Measurements from ENCODE around the gene ALOX5. TPM values are rescaled to one million over a fixed set of nuclear protein-coding genes. Genes with fewer than 3 reads are reported as not detected.
"Not testable (repeated sequence)": the region's sequence is repeated elsewhere in the genome, so short reads cannot be mapped to it uniquely, and the experiment has no call there.

The ALOX5 gene
- total RNA-seq, 3 donors from 2014 or later: 8.2 to 14.9 (median 14.3) TPM

DNA sequence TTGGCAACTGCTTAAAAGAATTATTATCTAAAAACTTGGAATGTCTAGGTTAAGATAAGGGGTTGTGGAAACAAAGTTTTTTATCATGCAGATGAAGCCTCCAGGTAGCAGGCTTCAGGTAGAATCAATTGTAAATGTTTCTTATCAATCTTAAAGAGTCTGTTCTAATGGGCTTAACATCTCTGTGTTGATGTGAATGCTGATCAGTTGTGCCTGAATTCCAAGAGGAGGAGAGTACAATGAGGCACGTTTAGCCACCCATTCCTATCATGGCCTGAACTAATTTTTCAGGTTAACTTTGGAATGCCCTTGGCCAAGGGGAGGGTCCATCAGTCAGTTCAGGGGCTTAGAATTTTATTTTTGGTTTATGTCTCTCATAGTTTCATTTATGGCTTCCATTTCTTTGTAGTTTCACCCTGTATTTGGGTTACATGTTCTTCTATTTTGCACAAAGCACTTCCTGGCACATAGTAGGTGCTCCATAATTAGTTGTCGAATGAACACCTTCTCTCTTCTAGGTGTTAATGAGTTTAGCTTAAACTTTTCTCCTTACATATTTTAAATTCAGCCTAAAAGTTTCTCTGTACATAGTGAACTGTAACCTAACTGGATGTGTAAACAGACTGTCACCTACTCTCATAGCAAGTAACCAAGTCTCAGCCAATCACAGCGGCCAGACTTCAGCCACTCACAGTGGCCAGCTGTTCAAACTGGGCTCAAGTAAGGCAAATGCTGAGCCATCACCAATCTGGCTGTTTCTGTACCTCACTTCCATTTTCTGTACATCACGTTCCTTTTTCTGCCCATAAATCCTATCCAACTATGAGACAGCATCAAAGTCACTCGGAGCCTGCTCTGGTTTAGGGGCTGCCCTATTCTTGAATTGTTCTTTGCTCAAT, 34.7 kb downstream of the ALOX5 start:
- no peaks in the 10 kb centered on the region for H3K36me3 ChIP-seq (ENCODE audit: low read depth)
- no peaks in the 10 kb centered on the region for H3K4me1 ChIP-seq (ENCODE audit: low read depth)
- ATAC-seq (peak; percentile 64), DNase-seq (peak in 1 of 3 donors; percentile 42)
- no peaks in the 10 kb centered on the region for H3K9me3 ChIP-seq
- H3K4me3 ChIP-seq: no peak overlapping the region
- intact Hi-C loops (cut with DNase I, micrococcal nuclease): no loop called here
- TF ChIP-seq, protein P1, sequence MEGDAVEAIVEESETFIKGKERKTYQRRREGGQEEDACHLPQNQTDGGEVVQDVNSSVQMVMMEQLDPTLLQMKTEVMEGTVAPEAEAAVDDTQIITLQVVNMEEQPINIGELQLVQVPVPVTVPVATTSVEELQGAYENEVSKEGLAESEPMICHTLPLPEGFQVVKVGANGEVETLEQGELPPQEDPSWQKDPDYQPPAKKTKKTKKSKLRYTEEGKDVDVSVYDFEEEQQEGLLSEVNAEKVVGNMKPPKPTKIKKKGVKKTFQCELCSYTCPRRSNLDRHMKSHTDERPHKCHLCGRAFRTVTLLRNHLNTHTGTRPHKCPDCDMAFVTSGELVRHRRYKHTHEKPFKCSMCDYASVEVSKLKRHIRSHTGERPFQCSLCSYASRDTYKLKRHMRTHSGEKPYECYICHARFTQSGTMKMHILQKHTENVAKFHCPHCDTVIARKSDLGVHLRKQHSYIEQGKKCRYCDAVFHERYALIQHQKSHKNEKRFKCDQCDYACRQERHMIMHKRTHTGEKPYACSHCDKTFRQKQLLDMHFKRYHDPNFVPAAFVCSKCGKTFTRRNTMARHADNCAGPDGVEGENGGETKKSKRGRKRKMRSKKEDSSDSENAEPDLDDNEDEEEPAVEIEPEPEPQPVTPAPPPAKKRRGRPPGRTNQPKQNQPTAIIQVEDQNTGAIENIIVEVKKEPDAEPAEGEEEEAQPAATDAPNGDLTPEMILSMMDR (IDR thresholded peaks at IDR 0.05): no peak

DNA sequence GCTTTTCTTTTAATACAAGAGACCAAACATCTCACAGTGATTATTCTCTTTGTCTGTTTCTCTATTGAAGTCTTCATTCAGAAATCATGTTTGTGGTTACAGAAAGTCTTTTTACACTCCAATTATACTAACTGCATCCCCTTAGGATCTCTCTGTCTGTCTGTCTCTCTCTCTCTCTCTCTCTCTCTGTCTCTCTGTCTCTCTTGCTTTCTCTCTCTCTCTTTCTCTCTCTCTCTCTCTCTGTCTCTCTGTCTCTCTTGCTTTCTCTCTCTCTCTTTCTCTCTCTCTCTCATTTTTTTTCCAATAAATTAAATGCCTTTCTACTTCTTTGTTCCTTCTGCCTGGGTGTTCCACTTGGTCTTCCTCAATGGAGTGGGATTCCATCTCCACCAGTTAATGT, 35.3 kb downstream of the ALOX5 start:
- H3K4me1 ChIP-seq (ENCODE audit: low read depth); intact Hi-C loops (cut with DNase I, micrococcal nuclease); H3K4me3 ChIP-seq; H3K9me3 ChIP-seq; H3K36me3 ChIP-seq (ENCODE audit: low read depth); DNase-seq; ATAC-seq: not testable (repeated sequence)

DNA sequence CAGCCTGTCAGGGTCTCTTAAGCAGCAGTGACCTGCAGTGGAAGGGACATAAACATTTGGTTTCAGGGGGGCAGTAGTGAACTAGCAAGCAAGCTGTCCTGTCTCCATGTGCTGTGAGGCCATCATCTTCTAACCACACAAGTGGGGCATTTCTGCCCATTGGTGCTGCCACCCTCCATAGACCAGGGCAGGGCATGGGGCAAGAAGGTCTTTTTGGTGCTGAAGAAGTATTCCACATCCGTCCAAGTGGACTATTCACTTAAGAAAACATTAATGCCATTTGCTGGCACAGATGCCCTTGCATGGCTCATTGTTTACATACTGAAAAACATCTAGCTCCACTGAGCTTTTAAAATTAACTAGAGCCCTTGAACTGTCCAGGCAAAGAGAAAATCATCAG, 35.8 kb downstream of the ALOX5 start:
- TF ChIP-seq, protein P1 (IDR thresholded peaks at IDR 0.05): no peak
- no peaks in the 10 kb centered on the region for H3K4me1 ChIP-seq (ENCODE audit: low read depth)
- ATAC-seq (no peak), DNase-seq (no peak)
- H3K36me3 ChIP-seq (ENCODE audit: low read depth): no peaks in the 10 kb centered on the region
- intact Hi-C loops (cut with DNase I, micrococcal nuclease): no loop called here
- H3K9me3 ChIP-seq: no peaks in the 10 kb centered on the region
- H3K4me3 ChIP-seq: no peak overlapping the region

DNA sequence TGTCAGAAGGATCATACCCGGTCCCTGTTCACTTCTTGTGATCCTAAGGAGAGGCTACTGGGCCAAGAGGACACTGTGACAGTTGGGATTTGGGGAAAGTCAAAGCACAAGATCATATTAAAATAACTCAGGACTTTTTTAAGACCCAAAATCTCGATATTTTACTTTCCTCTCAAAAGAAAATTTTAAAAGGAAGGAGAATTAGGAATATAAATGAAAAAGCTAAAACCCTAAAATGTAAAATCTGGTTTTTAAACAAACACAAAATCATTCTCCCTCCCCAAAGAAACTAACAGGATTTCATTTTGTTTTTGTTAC, 36.4 kb downstream of the ALOX5 start:
- Histone ChIP-seq H3K4me1 (ENCODE audit: low read depth) (no peaks in the 10 kb centered on the region), H3K36me3 (ENCODE audit: low read depth) (no peaks in the 10 kb centered on the region), H3K9me3 (no peaks in the 10 kb centered on the region), H3K4me3 (no peak overlapping the region)
- DNase-seq (no peak), ATAC-seq (no peak)
- TF ChIP-seq, protein P1 (IDR thresholded peaks at IDR 0.05): no peak
- intact Hi-C loops (cut with DNase I, micrococcal nuclease): no loop called here

DNA sequence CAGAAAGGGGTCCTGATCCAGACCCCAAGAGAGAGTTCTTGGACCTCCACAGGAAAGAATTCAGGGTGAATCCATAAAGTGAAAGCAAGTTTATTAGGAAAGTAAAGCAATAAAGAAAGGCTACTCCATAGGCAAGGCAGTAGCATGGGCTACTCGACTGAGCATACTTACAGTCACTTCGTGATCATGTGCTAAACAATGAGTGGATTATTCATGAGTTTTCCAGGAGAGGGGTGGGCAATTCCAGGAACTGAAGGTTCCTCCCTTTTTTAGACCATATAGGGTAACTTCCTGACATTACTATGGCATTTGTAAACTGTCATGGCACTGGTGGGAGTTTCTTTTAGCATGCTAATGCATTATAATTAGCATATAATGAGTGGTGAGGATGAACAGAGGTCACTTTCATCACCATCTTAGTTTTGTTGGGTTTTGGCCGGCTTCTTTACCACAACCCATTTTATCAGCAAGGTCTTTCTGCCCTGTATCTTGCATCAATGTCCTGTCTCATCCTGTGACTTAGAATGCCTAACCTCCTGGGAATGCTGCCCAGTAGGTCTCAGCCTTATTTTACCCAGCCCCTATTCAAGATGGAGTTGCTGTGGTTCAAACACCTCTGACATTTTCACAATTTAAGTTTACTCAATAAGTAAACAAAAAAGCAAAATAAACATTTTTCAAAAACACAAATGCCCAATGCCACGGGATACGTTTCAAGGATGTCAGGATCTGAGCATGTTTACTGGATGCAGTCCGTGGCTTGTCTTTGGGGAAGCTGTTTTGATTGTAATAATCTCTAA, 37.0 kb downstream of the ALOX5 start:
- H3K4me3 ChIP-seq: no peak overlapping the region
- ATAC-seq (no peak), DNase-seq (no peak)

More for the DNA sequence above, 37.0 kb downstream of the ALOX5 start:
- TF ChIP-seq, protein P1 (IDR thresholded peaks at IDR 0.05): no peak
- H3K4me1 ChIP-seq (ENCODE audit: low read depth): no peaks in the 10 kb centered on the region
- no peaks in the 10 kb centered on the region for H3K36me3 ChIP-seq (ENCODE audit: low read depth)
- intact Hi-C loops (cut with DNase I, micrococcal nuclease): no loop called here
- H3K9me3 ChIP-seq: no peaks in the 10 kb centered on the region
